HepG2 (cell line): ENCODE data around the gene WWTR1. TPM values are rescaled to one million over a fixed set of nuclear protein-coding genes. Genes with fewer than 3 reads are reported as not detected.
A peak's percentile ranks its signal among the peaks of the same experiment; 100 is the strongest.

Experiments used
- HNRNPL ChIP-seq: fragments of 200-400 bp; formaldehyde crosslinking; IDR thresholded peaks from 2 replicates; pipeline ENCODE4 v1.6.1; 2017; ENCODE audit warnings: mild to moderate bottlenecking, low read depth, low read length
- KLF12 ChIP-seq: sonication (generic); formaldehyde crosslinking; IDR thresholded peaks from 2 replicates; pipeline ENCODE4 v1.4.0; 2020; ENCODE audit warnings: missing genetic modification reagents, borderline replicate concordance
- MBD4 ChIP-seq: IDR thresholded peaks from 2 replicates; pipeline ENCODE4 v1.6.1; 2012; ENCODE audit warnings: low read length, inconsistent platforms, borderline replicate concordance
- MIXL1 ChIP-seq: IDR thresholded peaks from 2 replicates; pipeline ENCODE4 v1.6.1; 2016
- NCOA1 ChIP-seq: sonication (generic); formaldehyde crosslinking; IDR thresholded peaks from 2 replicates; pipeline ENCODE4 v1.9.0; 2021; ENCODE audit warnings: missing genetic modification reagents
- NR2F1 ChIP-seq, 2 experiments: fragments of 450-650 bp in 1 of 2; formaldehyde crosslinking in 1 of 2; IDR thresholded peaks; 2 replicates each; pipeline versions ENCODE4 v1.5.0 to v1.6.1; 2016 to 2020; ENCODE audit warnings: mild to moderate bottlenecking in 1 of 2, missing compliant biosample characterization in 1 of 2, missing genetic modification reagents in 1 of 2, moderate library complexity in 1 of 2
- RELA ChIP-seq: sonication (generic); formaldehyde crosslinking; IDR thresholded peaks from 2 replicates; pipeline ENCODE4 v1.4.0; 2020; ENCODE audit warnings: missing genetic modification reagents
- ZNF660 ChIP-seq: sonication (generic); formaldehyde crosslinking; IDR thresholded peaks from 2 replicates; pipeline ENCODE4 v1.5.1; 2020; ENCODE audit warnings: mild to moderate bottlenecking, low read depth, missing genetic modification reagents, borderline replicate concordance
- polyA plus RNA-seq, 8 experiments: library from polyadenylated mRNA; depleted of rRNA in 3 of 8; stranded (reverse) in 7 of 8; unstranded in 1 of 8; fragments of >200 nt; fragmentation: Illumina TruSeq in 4 of 8; extraction: Trizol in 4 of 8; gene quantifications; 2 replicates each; pipeline versions ENCODE4 v1.2.1 to v1.2.3, GENCODE V29; 2011 to 2016; ENCODE audit warnings: low read depth in 4 of 8, missing spikeins in 1 of 8, mixed read lengths in 1 of 8; ENCODE audit not compliant: insufficient read depth in 1 of 8
- total RNA-seq, 5 experiments: library from RNA; depleted of rRNA; stranded (reverse); fragments of >200 nt; fragmentation: Illumina TruSeq; extraction: Trizol; gene quantifications; 2 replicates each; pipeline ENCODE4 v1.2.3, GENCODE V29; 2016; ENCODE audit warnings: low read depth in 1 of 5
- TF ChIP-seq, protein P1 (sequence below): sonication (generic); formaldehyde crosslinking; IDR thresholded peaks from one replicate; pipeline ENCODE4 v1.5.1; 2020; ENCODE audit warnings: mild to moderate bottlenecking, missing genetic modification reagents; ENCODE audit errors: not compliant biosample characterization
- TF ChIP-seq, protein P2 (sequence below): sonication (generic); formaldehyde crosslinking; conservative IDR thresholded peaks from 2 replicates; pipeline ENCODE4 v1.8.0; 2022; ENCODE audit warnings: mild to moderate bottlenecking, moderate library complexity, missing genetic modification reagents
- TF ChIP-seq, protein P3 (sequence below): IDR thresholded peaks from 2 replicates; pipeline ENCODE4 v1.6.1; 2016; ENCODE audit warnings: low read depth
- TF ChIP-seq, protein P4 (sequence below): IDR thresholded peaks from 2 replicates; pipeline ENCODE4 v1.4.0; 2020; ENCODE audit warnings: mild to moderate bottlenecking, missing genetic modification reagents
- TF ChIP-seq, protein P5 (sequence below): sonication (generic); formaldehyde crosslinking; IDR thresholded peaks from 2 replicates; pipeline ENCODE4 v1.4.0; 2020; ENCODE audit warnings: missing genetic modification reagents, low read depth, mild to moderate bottlenecking, borderline replicate concordance

WWTR1 gene
- total and polyA plus RNA-seq, 2 of the 13 experiments (the other 11 are each of a cell fraction or from before 2014, with no cell fraction given): 19.7 to 139 TPM

- TF ChIP-seq, protein P1, sequence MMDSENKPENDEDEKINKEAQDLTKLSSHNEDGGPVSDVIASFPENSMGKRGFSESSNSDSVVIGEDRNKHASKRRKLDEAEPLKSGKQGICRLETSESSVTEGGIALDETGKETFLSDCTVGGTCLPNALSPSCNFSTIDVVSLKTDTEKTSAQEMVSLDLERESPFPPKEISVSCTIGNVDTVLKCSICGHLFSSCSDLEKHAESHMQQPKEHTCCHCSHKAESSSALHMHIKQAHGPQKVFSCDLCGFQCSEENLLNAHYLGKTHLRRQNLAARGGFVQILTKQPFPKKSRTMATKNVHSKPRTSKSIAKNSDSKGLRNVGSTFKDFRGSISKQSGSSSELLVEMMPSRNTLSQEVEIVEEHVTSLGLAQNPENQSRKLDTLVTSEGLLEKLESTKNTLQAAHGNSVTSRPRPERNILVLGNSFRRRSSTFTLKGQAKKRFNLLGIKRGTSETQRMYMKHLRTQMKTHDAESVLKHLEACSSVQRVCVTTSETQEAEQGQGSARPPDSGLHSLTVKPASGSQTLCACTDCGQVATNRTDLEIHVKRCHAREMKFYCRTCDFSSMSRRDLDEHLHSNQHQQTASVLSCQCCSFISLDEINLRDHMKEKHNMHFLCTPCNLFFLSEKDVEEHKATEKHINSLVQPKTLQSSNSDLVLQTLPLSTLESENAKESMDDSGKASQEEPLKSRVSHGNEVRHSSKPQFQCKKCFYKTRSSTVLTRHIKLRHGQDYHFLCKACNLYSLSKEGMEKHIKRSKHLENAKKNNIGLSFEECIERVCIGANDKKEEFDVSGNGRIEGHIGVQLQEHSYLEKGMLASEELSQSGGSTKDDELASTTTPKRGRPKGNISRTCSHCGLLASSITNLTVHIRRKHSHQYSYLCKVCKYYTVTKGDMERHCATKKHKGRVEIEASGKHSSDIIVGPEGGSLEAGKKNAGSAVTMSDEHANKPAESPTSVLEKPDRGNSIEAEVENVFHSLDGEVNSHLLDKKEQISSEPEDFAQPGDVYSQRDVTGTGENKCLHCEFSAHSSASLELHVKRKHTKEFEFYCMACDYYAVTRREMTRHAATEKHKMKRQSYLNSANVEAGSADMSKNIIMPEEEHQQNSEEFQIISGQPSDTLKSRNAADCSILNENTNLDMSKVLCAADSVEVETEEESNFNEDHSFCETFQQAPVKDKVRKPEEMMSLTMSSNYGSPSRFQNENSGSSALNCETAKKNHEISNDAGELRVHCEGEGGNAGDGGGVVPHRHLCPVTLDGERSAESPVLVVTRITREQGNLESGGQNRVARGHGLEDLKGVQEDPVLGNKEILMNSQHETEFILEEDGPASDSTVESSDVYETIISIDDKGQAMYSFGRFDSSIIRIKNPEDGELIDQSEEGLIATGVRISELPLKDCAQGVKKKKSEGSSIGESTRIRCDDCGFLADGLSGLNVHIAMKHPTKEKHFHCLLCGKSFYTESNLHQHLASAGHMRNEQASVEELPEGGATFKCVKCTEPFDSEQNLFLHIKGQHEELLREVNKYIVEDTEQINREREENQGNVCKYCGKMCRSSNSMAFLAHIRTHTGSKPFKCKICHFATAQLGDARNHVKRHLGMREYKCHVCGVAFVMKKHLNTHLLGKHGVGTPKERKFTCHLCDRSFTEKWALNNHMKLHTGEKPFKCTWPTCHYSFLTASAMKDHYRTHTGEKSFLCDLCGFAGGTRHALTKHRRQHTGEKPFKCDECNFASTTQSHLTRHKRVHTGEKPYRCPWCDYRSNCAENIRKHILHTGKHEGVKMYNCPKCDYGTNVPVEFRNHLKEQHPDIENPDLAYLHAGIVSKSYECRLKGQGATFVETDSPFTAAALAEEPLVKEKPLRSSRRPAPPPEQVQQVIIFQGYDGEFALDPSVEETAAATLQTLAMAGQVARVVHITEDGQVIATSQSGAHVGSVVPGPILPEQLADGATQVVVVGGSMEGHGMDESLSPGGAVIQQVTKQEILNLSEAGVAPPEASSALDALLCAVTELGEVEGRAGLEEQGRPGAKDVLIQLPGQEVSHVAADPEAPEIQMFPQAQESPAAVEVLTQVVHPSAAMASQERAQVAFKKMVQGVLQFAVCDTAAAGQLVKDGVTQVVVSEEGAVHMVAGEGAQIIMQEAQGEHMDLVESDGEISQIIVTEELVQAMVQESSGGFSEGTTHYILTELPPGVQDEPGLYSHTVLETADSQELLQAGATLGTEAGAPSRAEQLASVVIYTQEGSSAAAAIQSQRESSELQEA (CRISPR knock-in tag): no peak
- TF ChIP-seq HNRNPL: no peak
- TF ChIP-seq ZNF660 (CRISPR knock-in tag): no peak
- no peak for TF ChIP-seq MIXL1 (CRISPR knock-in tag)
- TF ChIP-seq, protein P2, sequence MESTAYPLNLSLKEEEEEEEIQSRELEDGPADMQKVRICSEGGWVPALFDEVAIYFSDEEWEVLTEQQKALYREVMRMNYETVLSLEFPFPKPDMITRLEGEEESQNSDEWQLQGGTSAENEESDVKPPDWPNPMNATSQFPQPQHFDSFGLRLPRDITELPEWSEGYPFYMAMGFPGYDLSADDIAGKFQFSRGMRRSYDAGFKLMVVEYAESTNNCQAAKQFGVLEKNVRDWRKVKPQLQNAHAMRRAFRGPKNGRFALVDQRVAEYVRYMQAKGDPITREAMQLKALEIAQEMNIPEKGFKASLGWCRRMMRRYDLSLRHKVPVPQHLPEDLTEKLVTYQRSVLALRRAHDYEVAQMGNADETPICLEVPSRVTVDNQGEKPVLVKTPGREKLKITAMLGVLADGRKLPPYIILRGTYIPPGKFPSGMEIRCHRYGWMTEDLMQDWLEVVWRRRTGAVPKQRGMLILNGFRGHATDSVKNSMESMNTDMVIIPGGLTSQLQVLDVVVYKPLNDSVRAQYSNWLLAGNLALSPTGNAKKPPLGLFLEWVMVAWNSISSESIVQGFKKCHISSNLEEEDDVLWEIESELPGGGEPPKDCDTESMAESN: no peak
- TF ChIP-seq, protein P3, sequence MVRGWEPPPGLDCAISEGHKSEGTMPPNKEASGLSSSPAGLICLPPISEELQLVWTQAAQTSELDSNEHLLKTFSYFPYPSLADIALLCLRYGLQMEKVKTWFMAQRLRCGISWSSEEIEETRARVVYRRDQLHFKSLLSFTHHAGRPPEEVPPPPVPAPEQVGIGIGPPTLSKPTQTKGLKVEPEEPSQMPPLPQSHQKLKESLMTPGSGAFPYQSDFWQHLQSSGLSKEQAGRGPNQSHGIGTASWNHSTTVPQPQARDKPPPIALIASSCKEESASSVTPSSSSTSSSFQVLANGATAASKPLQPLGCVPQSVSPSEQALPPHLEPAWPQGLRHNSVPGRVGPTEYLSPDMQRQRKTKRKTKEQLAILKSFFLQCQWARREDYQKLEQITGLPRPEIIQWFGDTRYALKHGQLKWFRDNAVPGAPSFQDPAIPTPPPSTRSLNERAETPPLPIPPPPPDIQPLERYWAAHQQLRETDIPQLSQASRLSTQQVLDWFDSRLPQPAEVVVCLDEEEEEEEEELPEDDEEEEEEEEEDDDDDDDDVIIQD (CRISPR knock-in tag): peak; percentile 81; the same call in 1 of the 2 replicates
- no peak for TF ChIP-seq RELA (CRISPR knock-in tag)
- TF ChIP-seq NCOA1 (CRISPR knock-in tag): no peak
- TF ChIP-seq, protein P4, sequence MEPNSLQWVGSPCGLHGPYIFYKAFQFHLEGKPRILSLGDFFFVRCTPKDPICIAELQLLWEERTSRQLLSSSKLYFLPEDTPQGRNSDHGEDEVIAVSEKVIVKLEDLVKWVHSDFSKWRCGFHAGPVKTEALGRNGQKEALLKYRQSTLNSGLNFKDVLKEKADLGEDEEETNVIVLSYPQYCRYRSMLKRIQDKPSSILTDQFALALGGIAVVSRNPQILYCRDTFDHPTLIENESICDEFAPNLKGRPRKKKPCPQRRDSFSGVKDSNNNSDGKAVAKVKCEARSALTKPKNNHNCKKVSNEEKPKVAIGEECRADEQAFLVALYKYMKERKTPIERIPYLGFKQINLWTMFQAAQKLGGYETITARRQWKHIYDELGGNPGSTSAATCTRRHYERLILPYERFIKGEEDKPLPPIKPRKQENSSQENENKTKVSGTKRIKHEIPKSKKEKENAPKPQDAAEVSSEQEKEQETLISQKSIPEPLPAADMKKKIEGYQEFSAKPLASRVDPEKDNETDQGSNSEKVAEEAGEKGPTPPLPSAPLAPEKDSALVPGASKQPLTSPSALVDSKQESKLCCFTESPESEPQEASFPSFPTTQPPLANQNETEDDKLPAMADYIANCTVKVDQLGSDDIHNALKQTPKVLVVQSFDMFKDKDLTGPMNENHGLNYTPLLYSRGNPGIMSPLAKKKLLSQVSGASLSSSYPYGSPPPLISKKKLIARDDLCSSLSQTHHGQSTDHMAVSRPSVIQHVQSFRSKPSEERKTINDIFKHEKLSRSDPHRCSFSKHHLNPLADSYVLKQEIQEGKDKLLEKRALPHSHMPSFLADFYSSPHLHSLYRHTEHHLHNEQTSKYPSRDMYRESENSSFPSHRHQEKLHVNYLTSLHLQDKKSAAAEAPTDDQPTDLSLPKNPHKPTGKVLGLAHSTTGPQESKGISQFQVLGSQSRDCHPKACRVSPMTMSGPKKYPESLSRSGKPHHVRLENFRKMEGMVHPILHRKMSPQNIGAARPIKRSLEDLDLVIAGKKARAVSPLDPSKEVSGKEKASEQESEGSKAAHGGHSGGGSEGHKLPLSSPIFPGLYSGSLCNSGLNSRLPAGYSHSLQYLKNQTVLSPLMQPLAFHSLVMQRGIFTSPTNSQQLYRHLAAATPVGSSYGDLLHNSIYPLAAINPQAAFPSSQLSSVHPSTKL (CRISPR knock-in tag): peak; percentile 72; the same call in 1 of the 2 replicates
- TF ChIP-seq KLF12: no peak
- TF ChIP-seq, protein P5, sequence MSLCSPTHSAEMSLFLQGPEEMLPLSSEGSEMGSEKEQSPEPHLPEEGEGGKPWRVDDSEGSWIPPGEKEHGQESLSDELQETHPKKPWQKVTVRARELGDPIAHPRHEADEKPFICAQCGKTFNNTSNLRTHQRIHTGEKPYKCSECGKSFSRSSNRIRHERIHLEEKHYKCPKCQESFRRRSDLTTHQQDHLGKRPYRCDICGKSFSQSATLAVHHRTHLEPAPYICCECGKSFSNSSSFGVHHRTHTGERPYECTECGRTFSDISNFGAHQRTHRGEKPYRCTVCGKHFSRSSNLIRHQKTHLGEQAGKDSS (CRISPR knock-in tag): no peak
- no peak for TF ChIP-seq MBD4
- no peak for TF ChIP-seq NR2F1 (CRISPR knock-in tag; IDR thresholded peaks at IDR 0.05)
Measured at GRCh38 chr3:149599236-149599635, 58.6 kb downstream of the WWTR1 start (continued).
